ENCODE measurements around the gene RALGAPA1.
"Not testable (repeated sequence)": the region's sequence is repeated elsewhere in the genome, so short reads cannot be mapped to it uniquely, and the experiment has no call there.

RALGAPA1 gene

GRCh38 chr14:35761922-35762321, 47.2 kb downstream of the RALGAPA1 start:
- DNase-seq (ENCODE audit: low read depth in 2 of 2) = no peak

GRCh38 chr14:35760143-35760542, 49.0 kb downstream of the RALGAPA1 start:
- DNase-seq (ENCODE audit: low read depth in 2 of 2) = no peak

GRCh38 chr14:35758523-35759129, 50.5 kb downstream of the RALGAPA1 start:
- DNase-seq (ENCODE audit: low read depth in 2 of 2) = no peak

- no peak for DNase-seq (ENCODE audit: low read depth in 2 of 2)
These were observed 54.4 kb downstream of the RALGAPA1 start for GRCh38 chr14:35754671-35755070.

- no peak for DNase-seq (ENCODE audit: low read depth in 2 of 2)
These were observed 56.7 kb downstream of the RALGAPA1 start for GRCh38 chr14:35752380-35752779.

- DNase-seq (ENCODE audit: low read depth in 2 of 2) = no peak
These were observed 58.7 kb downstream of the RALGAPA1 start for GRCh38 chr14:35750202-35750904.

- DNase-seq (ENCODE audit: low read depth in 2 of 2) = no peak
These were observed 61.7 kb downstream of the RALGAPA1 start for GRCh38 chr14:35747379-35747778.

GRCh38 chr14:35742442-35742841, 66.7 kb downstream of the RALGAPA1 start:
- DNase-seq (ENCODE audit: low read depth in 2 of 2) = no peak

GRCh38 chr14:35742032-35742371, 67.1 kb downstream of the RALGAPA1 start:
- DNase-seq (ENCODE audit: low read depth in 2 of 2) = no peak

GRCh38 chr14:35741345-35742031, 67.6 kb downstream of the RALGAPA1 start:
- DNase-seq (ENCODE audit: low read depth in 2 of 2) = no peak

GRCh38 chr14:35740215-35740614, 68.9 kb downstream of the RALGAPA1 start:
- DNase-seq (ENCODE audit: low read depth in 2 of 2) = no peak

GRCh38 chr14:35735163-35735562, 73.9 kb downstream of the RALGAPA1 start:
- not testable (repeated sequence) for DNase-seq (ENCODE audit: low read depth in 2 of 2)

- DNase-seq (ENCODE audit: low read depth in 2 of 2) = not testable (repeated sequence)
These were observed 75.6 kb downstream of the RALGAPA1 start for GRCh38 chr14:35733510-35733909.

- no peak for DNase-seq (ENCODE audit: low read depth in 2 of 2)
These were observed 78.2 kb downstream of the RALGAPA1 start for GRCh38 chr14:35730871-35731270.

- no peak for DNase-seq (ENCODE audit: low read depth in 2 of 2)
These were observed 81.3 kb downstream of the RALGAPA1 start for GRCh38 chr14:35727764-35728163.

- DNase-seq (ENCODE audit: low read depth in 2 of 2) = no peak
These were observed 83.2 kb downstream of the RALGAPA1 start for GRCh38 chr14:35725930-35726329.

- no peak for DNase-seq (ENCODE audit: low read depth in 2 of 2)
These were observed 94.0 kb downstream of the RALGAPA1 start for GRCh38 chr14:35715079-35715478.

GRCh38 chr14:35712466-35712865, 96.6 kb downstream of the RALGAPA1 start:
- DNase-seq (ENCODE audit: low read depth in 2 of 2) = no peak

- DNase-seq (ENCODE audit: low read depth in 2 of 2) = no peak
These were observed 101.0 kb downstream of the RALGAPA1 start for GRCh38 chr14:35708062-35708461.

GRCh38 chr14:35705636-35706035, 103.5 kb downstream of the RALGAPA1 start:
- DNase-seq (ENCODE audit: low read depth in 2 of 2) = no peak

- no peak for DNase-seq (ENCODE audit: low read depth in 2 of 2)
These were observed 104.2 kb downstream of the RALGAPA1 start for GRCh38 chr14:35704793-35705493.

GRCh38 chr14:35701531-35701930, 107.6 kb downstream of the RALGAPA1 start:
- DNase-seq (ENCODE audit: low read depth in 2 of 2) = no peak
